HUDEP-2 (cell line): ENCODE results near the gene WNK4.

Experiments used
- DNase-seq, 76 experiments: peaks; one replicate each; lab custom pipeline; 2025; ENCODE audit not compliant: unreplicated experiment in 76 of 76; lab: John Stamatoyannopoulos, UW

WNK4 gene

DNA sequence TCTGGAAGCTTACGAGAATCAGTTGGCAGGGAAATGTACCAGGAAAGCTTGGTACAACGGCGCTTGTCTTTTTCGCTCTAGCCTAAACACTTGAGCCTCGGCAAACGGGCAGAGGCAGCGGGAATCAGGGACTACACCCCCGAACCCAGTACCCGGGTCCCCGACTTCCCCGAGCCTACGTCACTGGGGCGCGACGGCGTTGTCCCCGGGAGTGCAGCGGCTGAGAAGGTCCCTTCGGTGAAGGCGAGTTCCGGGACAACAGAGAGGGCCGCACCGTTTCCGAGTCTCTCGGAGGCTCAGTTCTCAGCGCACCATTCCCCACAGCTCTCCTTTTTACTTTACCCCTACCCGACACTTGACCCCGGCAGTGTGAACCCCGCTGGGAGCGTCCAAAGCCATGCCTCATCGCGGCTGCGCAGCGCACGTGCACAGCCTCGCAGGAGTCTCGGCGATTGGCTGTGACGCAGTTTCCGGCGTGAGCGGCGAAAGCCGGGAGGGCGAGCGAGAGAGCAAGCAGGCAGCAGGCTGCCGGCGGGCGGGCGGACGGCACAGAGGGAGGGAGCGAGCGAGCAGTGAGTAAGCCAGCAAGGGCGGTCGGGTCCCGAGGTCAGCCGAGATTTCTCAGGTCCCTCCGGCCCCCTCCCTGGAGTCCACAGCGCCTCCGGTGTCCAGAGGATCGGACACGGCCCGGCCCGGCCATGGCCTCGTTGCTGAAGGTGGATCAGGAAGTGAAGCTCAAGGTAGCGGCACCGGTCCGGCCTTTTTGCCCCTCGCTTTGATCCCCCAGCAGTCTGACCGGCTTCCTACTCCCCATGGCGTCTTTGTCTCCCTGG, 52.7 kb downstream of the WNK4 start, which contains the start of gene PSME3:
Gene PSME3 (plus strand): TSS at position 464 of the 833 bp plus-strand sequence. CDS start 235 bp downstream, at position 699.
- DNase-seq = peak in 74 of 76 experiments; percentile 36 to 97 (median 80)

DNA sequence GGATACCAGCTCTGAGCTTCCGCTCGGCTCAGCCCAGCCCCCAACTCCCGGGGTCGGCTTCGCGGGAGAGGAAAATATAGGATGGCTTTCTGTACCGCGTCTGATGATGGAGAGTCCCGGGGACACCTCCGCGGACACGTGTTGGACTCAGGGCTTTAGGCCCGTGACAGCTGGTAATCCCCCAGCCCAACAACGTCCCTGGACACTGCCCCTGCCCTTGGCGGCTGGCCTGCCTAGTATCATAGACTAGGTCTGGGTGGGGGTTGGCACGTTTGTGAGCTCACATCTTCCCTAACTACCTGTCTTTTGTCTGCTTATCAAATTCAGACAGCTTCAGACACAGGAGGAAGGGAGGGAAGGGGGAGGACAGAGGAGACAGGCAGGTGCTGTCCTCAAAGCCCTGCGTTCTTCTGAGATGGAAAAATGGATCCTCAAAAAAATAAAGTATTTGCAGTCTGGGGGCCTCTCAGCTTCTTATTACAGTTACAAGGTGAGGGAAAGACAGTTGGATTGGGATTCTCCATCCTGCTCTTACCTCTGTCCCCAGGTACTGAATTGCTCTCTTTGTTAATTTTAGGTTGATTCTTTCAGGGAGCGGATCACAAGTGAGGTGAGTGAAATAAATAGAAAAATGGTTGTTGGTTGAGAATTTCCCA, 53.5 kb downstream of the WNK4 start:
- DNase-seq = peak in 1 of 76 experiments; percentile 34

DNA sequence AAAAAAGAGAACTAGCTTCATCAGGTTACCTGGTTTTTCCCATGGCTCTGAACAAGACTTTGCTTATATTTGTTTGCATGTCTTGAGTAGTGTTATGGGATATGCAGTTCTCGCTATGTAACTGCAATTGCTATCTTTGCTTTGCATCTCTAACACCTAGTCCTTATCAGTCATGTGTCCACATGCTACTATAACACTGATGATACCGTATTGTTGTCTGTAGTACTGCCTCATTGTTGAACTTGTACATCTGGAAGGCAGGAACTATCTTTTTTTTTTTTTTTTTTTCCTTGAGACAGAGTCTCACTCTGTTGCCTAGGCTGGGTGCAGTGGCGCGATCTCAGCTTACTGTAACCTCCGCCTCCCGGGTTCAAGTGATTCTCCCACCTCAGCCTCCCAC, 55.3 kb downstream of the WNK4 start:
- no peak for DNase-seq

- DNase-seq = no peak
These were observed 61.7 kb downstream of the WNK4 start for GRCh38 chr17:42841975-42842685.

DNA sequence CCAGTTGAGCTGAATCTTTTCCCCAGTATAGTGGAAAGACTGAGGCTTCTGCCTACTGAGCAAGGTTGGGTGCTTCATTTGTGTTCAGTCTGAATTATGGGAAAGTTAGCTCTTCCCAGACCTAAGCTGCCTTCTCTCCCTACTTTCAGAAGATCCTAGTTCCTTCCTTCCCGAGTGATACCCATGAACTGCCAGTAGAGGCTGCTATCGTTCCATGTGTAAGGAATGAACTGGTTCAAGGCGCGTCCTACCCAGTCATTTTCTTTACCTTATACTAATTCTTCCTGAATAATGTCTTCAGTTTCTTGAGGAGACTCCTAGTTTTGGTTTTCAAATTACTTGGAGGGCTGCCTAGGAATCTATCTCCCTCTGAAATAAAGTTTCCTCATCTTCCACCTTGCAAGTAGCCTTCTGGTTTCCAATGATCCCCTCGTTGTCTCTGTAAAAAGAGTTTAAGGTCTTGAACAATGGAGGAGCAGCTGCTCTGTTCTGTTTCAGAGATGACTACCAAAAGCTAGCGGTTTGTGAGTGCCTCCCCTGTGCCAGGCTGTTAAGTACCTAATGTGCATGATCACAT, 63.0 kb downstream of the WNK4 start:
- peak in 15 of 76 experiments; percentile 4 to 42 (median 16) for DNase-seq

DNA sequence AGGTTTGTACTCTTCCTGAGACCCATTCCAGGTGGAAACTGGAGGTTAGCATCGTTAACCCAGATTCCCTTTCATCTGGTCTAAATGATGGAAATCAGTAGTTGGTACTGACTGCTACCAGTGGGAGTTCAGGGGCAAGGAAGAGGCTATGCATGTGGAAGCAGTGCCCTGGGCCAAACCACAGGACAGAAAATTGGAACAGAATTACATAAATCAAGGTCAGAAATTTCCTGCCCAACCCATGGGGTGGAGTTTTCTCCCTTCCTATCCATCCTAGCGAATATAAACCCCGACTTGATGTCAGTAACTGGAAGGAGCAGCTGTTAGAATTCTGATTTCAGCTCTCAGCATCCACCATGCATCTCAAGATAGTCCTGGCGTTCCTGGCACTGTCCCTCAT, 63.9 kb downstream of the WNK4 start, which contains the start of gene AOC2:
Gene AOC2 (plus strand): TSS at position 310 of the 400 bp plus-strand sequence. CDS start 47 bp downstream, at position 357.
- DNase-seq = no peak

DNA sequence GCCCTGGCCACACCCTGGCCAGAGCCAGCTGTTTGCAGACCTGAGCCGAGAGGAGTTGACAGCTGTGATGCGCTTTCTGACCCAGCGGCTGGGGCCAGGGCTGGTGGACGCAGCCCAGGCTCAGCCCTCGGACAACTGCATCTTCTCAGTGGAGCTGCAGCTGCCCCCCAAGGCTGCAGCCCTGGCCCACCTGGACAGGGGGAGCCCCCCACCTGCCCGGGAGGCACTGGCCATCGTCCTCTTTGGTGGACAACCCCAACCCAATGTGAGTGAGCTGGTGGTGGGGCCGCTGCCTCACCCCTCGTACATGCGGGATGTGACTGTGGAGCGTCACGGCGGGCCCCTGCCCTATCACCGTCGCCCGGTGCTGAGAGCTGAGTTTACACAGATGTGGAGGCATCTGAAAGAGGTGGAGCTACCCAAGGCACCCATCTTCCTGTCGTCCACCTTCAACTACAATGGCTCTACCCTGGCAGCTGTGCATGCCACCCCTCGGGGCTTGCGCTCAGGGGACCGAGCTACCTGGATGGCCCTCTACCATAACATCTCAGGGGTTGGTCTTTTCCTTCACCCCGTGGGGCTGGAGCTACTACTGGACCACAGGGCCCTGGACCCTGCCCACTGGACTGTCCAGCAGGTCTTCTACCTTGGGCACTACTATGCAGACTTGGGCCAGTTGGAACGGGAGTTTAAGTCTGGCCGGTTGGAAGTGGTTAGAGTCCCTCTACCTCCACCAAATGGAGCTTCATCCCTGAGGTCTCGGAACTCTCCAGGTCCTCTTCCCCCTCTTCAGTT, 64.5 kb downstream of the WNK4 start:
- DNase-seq = no peak

GRCh38 chr17:42845556-42845917, 65.1 kb downstream of the WNK4 start:
- no peak for DNase-seq

DNA sequence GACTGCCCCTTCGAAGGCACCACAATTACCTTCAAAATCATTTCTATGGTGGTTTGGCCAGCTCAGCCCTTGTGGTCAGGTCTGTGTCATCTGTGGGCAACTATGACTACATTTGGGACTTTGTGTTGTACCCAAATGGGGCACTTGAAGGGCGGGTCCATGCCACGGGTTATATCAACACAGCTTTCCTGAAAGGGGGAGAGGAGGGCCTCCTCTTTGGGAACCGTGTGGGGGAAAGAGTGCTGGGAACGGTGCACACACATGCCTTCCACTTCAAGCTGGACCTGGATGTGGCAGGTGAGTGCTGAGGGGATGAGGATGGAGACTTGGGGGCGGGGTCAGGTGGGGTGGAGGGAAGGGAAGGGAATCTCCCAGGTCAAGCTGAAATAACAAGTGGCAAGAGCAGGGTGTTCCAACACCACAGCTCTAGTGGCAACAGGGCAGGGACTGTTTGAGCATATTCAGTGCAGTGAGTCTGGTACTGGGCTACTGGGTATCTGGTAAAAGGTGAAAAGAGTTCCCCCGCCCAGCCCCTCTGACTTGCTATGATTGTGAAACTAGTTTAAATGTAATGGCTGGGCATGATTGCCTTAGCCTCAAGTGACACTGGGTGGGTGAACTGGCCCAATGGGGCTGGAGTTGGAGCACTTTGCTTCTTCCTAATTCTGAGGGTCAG, 65.6 kb downstream of the WNK4 start:
- no peak for DNase-seq
